WI38 (cell line): ENCODE measurements around the gene PF4V1.

Experiments used
- H3K4me3 ChIP-seq: 2 replicates; pipeline ENCODE4 v1.5.1; 2011; ENCODE audit warnings: low read depth, mild to moderate bottlenecking, control low read depth, low read length
- TF ChIP-seq, protein P1 (sequence below): IDR thresholded peaks from 2 replicates; pipeline ENCODE4 v1.5.1; 2012; ENCODE audit warnings: low read depth, mild to moderate bottlenecking, control low read depth, low read length

Gene PF4V1

DNA sequence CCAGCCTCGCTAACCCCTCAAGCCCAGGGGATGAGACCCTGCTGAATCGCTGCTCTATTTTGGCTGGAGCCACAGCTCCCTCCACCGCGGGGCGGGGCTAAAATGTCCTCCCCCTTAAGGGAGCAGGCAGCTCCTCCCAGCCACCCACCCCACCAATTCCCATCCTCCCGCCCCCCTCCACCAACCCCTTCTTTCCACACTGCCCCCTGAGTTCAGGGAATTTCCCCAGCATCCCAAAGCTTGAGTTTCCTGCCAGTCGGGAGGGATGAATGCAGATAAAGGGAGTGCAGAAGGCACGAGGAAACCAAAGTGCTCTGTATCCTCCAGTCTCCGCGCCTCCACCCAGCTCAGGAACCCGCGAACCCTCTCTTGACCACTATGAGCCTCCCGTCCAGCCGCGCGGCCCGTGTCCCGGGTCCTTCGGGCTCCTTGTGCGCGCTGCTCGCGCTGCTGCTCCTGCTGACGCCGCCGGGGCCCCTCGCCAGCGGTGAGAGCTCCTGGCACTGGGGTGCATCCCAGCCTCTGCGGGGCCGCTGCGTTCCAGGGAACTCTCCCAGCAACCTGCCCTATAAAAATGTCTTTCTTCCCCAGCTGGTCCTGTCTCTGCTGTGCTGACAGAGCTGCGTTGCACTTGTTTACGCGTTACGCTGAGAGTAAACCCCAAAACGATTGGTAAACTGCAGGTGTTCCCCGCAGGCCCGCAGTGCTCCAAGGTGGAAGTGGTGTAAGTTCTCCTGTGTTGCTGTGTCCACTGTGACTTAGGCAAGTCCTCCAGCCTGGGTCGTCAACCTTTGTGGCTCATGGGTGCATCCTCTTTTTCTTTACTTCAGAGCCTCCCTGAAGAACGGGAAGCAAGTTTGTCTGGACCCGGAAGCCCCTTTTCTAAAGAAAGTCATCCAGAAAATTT lies 16.5 kb upstream of the PF4V1 start, which contains the start of gene CXCL6:
Gene CXCL6 (plus strand): TSS at position 306 of the 907 bp plus-strand sequence. CDS start 73 bp downstream, at position 379.
- TF ChIP-seq, protein P1, sequence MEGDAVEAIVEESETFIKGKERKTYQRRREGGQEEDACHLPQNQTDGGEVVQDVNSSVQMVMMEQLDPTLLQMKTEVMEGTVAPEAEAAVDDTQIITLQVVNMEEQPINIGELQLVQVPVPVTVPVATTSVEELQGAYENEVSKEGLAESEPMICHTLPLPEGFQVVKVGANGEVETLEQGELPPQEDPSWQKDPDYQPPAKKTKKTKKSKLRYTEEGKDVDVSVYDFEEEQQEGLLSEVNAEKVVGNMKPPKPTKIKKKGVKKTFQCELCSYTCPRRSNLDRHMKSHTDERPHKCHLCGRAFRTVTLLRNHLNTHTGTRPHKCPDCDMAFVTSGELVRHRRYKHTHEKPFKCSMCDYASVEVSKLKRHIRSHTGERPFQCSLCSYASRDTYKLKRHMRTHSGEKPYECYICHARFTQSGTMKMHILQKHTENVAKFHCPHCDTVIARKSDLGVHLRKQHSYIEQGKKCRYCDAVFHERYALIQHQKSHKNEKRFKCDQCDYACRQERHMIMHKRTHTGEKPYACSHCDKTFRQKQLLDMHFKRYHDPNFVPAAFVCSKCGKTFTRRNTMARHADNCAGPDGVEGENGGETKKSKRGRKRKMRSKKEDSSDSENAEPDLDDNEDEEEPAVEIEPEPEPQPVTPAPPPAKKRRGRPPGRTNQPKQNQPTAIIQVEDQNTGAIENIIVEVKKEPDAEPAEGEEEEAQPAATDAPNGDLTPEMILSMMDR, result no peak
- H3K4me3 ChIP-seq, result no peak within 1 kb of the TSS

GRCh38 chr4:73839071-73839470 lies 14.0 kb upstream of the PF4V1 start:
- TF ChIP-seq, protein P1, result no peak
- H3K4me3 ChIP-seq, result no peak overlapping the region

DNA sequence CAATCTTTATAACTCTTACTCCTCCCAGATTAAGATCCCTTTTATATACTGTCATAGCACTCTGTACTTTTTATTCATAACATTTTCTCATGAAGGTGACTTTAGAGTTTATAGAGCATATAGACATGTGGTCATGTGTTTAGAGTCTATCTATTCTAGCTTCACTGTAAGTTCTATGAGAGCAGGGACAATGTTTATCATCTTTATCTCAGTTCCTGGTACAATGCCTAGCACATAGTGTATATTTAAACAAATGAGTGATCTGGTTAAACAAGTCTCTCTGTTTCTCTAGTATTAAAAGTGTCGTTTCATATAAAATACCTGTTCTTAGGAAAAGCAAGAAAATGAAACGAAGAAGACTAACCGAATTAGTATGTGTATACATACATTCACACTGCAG lies 13.4 kb upstream of the PF4V1 start:
- TF ChIP-seq, protein P1, result no peak
- H3K4me3 ChIP-seq, result no peak overlapping the region

- no peak overlapping the region for H3K4me3 ChIP-seq
- TF ChIP-seq, protein P1, result no peak
These were observed 11.7 kb upstream of the PF4V1 start for GRCh38 chr4:73841243-73841925.

- TF ChIP-seq, protein P1, result no peak
- no peak overlapping the region for H3K4me3 ChIP-seq
These were observed 10.4 kb upstream of the PF4V1 start for GRCh38 chr4:73842696-73843095.

- no peak overlapping the region for H3K4me3 ChIP-seq
- TF ChIP-seq, protein P1, result no peak
These were observed 9.7 kb upstream of the PF4V1 start for GRCh38 chr4:73843369-73843768.

- H3K4me3 ChIP-seq, result no peak overlapping the region
- TF ChIP-seq, protein P1, result no peak
These were observed 8.8 kb upstream of the PF4V1 start for GRCh38 chr4:73844345-73844744.
